A673 (cell line): Measurements from ENCODE around the gene EYS. TPM values are rescaled to one million over a fixed set of nuclear protein-coding genes. Genes with fewer than 3 reads are reported as not detected.

Experiments
- BruUV-seq: library from RNA; stranded (reverse); fragments of 400-500 nt; replicated peaks from 2 replicates; lab custom pipeline; 2021; lab: Mats Ljungman, UMichigan
- CTCF ChIA-PET: fragments of 300-600 bp; sonication (Branson Sonifier 250); formaldehyde crosslinking; loops from one replicate; lab custom pipeline; 2022; ENCODE audit warnings: antibody characterized with exemption; lab: Charles Lee
- POLR2A ChIA-PET: fragments of 300-600 bp; sonication (Branson Sonifier 250); formaldehyde crosslinking; loops from one replicate; lab custom pipeline; 2022; ENCODE audit warnings: antibody characterized with exemption; ENCODE audit not compliant: low non-redundant PET; lab: Charles Lee
- DNase-seq: peaks from one replicate; pipeline ENCODE4 v3.0.0-alpha.2; 2015; ENCODE audit warnings: low spot score
- H3K27ac ChIP-seq: fragments of 200-600 bp; sonication (generic); 2 replicates; pipeline ENCODE4 v1.5.1; 2016; ENCODE audit warnings: mixed run types, low read depth, mild to moderate bottlenecking, mixed read lengths, antibody characterized with exemption, low read length; ENCODE audit not compliant: poor library complexity, severe bottlenecking
- H3K27me3 ChIP-seq: fragments of 200-600 bp; sonication (generic); replicated peaks from 2 replicates; pipeline ENCODE4 v1.6.1; 2017; ENCODE audit warnings: mixed run types, low read depth, mild to moderate bottlenecking, mixed read lengths, antibody characterized with exemption, low read length; ENCODE audit not compliant: insufficient read depth, poor library complexity
- H3K36me3 ChIP-seq: fragments of 200-600 bp; sonication (generic); 2 replicates; pipeline ENCODE4 v1.6.1; 2016; ENCODE audit warnings: mixed run types, mild to moderate bottlenecking, mixed read lengths, antibody characterized with exemption, low read length; ENCODE audit not compliant: insufficient read depth, poor library complexity, severe bottlenecking
- H3K4me1 ChIP-seq: fragments of 200-600 bp; sonication (generic); 2 replicates; pipeline ENCODE4 v1.6.1; 2017; ENCODE audit warnings: mixed run types, mild to moderate bottlenecking, mixed read lengths, antibody characterized with exemption, low read length; ENCODE audit not compliant: insufficient read depth, poor library complexity, severe bottlenecking
- H3K4me3 ChIP-seq: fragments of 200-600 bp; sonication (generic); 2 replicates; pipeline ENCODE4 v1.5.1; 2016; ENCODE audit warnings: low read depth, mixed run types, mild to moderate bottlenecking, mixed read lengths, low read length; ENCODE audit not compliant: poor library complexity, severe bottlenecking
- H3K9me3 ChIP-seq: fragments of 200-600 bp; sonication (generic); 2 replicates; pipeline ENCODE4 v1.6.1; 2016; ENCODE audit warnings: mixed run types, low read depth, mild to moderate bottlenecking, mixed read lengths, antibody characterized with exemption, low read length; ENCODE audit not compliant: poor library complexity, severe bottlenecking
- CTCF ChIP-seq: fragments of 300-800, 200-600 bp; sonication (generic); conservative IDR thresholded peaks from 2 replicates; pipeline ENCODE4 v1.5.1; 2017; ENCODE audit warnings: low read depth, mild to moderate bottlenecking, antibody characterized with exemption, low read length, moderate library complexity, mixed read lengths
- EZH2 ChIP-seq: fragments of 200-600 bp; sonication (generic); IDR thresholded peaks from 2 replicates; pipeline ENCODE4 v1.6.1; 2017; ENCODE audit warnings: borderline replicate concordance, low read depth, mild to moderate bottlenecking, mixed read lengths, antibody characterized with exemption, low read length; ENCODE audit not compliant: poor library complexity, severe bottlenecking
- intact Hi-C: fragments of 100-400 bp; cut with micrococcal nuclease; formaldehyde crosslinking; loops from one replicate; pipeline ENCODE4 v1.10.0; 2022; ENCODE audit not compliant: unreplicated experiment
- total RNA-seq: library from RNA; stranded (reverse); gene quantifications from 2 replicates; pipeline ENCODE4 v1.2.3, GENCODE V29; 2021

Gene EYS
- total RNA-seq, 1 experiment from 2014 or later, result 0.47 TPM

DNA sequence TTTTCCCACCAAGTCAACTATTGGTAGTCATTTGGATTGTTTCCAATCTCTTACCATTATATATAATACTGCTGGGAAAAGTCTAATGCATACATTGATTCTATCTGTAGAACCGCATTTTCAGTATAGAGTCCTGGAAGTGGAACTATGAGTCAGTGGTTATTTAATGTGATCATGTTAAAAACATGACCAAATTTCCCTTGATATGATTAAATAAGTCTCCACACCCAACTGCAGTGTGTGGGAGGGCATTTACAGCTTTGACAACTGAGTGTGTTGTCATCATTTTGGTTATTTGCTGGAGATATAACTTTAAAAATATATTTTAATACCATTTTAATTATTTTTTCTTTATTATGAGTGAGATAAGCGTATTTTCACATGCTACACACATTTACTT lies 1027.6 kb downstream of the EYS start:
- CTCF ChIA-PET, result no interaction called here
- no peaks in the 10 kb centered on the region for H3K36me3 ChIP-seq
- TF ChIP-seq CTCF (no peak), EZH2 (no peak)
- H3K4me1 ChIP-seq, result no peaks in the 10 kb centered on the region
- intact Hi-C loops, result no loop called here
- no peak overlapping the region for H3K27ac ChIP-seq
- POLR2A ChIA-PET, result no interaction called here
- H3K4me3 ChIP-seq, result no peak overlapping the region
- no peaks in the 10 kb centered on the region for H3K27me3 ChIP-seq
- no TSS peak for BruUV-seq
- no peaks in the 10 kb centered on the region for H3K9me3 ChIP-seq
- DNase-seq, result no peak

DNA sequence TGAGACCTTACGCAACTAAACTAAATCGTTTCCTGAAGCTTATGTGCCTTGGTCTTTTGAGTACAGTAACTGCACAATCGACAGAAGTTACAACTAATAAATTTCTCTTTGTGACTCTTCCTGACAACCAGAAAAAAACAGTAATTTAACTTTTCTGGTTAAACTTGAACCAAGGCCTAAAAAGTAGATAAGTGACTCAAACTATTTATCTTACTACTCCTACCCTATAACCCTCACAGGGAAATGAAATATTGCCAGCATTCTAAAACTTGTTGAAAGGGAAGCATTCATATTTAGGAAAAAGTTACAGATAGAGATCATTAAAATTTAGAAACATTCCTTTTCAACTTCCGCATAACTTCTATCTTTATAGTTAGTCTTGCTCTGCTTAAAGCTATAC lies 1034.4 kb downstream of the EYS start:
- ChIA-PET POLR2A (no interaction called here), CTCF (no interaction called here)
- Histone ChIP-seq H3K27me3 (no peaks in the 10 kb centered on the region), H3K4me3 (no peak overlapping the region), H3K27ac (no peak overlapping the region), H3K4me1 (no peaks in the 10 kb centered on the region), H3K9me3 (no peaks in the 10 kb centered on the region), H3K36me3 (no peaks in the 10 kb centered on the region)
- TF ChIP-seq EZH2 (no peak), CTCF (no peak)
- DNase-seq, result no peak
- intact Hi-C loops, result no loop called here
- BruUV-seq, result no TSS peak

GRCh38 chr6:64672131-64672530 lies 1034.9 kb downstream of the EYS start:
- Histone ChIP-seq H3K27ac (no peak overlapping the region), H3K9me3 (no peaks in the 10 kb centered on the region), H3K4me1 (no peaks in the 10 kb centered on the region), H3K4me3 (no peak overlapping the region), H3K27me3 (no peaks in the 10 kb centered on the region), H3K36me3 (no peaks in the 10 kb centered on the region)
- TF ChIP-seq CTCF (no peak), EZH2 (no peak)
- peak; percentile 35 for DNase-seq
- no TSS peak for BruUV-seq
- POLR2A ChIA-PET, result no interaction called here
- CTCF ChIA-PET, result no interaction called here
- intact Hi-C loops, result no loop called here
